C4-2B (cell line): ENCODE data around the gene TMCC2.

Experiments
- H3K27ac ChIP-seq: fragments of 450-650 bp; 2 replicates; pipeline ENCODE4 v1.5.1; 2017
- ZFX ChIP-seq: fragments of 450-650 bp; IDR thresholded peaks from 2 replicates; pipeline ENCODE4 v1.6.1; 2017
- TF ChIP-seq, protein P1 (sequence below): fragments of 450-650 bp; conservative IDR thresholded peaks from 2 replicates; pipeline ENCODE4 v1.5.1; 2017; ENCODE audit warnings: mild to moderate bottlenecking

Gene TMCC2

GRCh38 chr1:205241366-205242030 is 13.8 kb downstream of the TMCC2 start:
- H3K27ac ChIP-seq = no peak overlapping the region
- TF ChIP-seq, protein P1, sequence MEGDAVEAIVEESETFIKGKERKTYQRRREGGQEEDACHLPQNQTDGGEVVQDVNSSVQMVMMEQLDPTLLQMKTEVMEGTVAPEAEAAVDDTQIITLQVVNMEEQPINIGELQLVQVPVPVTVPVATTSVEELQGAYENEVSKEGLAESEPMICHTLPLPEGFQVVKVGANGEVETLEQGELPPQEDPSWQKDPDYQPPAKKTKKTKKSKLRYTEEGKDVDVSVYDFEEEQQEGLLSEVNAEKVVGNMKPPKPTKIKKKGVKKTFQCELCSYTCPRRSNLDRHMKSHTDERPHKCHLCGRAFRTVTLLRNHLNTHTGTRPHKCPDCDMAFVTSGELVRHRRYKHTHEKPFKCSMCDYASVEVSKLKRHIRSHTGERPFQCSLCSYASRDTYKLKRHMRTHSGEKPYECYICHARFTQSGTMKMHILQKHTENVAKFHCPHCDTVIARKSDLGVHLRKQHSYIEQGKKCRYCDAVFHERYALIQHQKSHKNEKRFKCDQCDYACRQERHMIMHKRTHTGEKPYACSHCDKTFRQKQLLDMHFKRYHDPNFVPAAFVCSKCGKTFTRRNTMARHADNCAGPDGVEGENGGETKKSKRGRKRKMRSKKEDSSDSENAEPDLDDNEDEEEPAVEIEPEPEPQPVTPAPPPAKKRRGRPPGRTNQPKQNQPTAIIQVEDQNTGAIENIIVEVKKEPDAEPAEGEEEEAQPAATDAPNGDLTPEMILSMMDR = no peak
- no peak for TF ChIP-seq ZFX

DNA sequence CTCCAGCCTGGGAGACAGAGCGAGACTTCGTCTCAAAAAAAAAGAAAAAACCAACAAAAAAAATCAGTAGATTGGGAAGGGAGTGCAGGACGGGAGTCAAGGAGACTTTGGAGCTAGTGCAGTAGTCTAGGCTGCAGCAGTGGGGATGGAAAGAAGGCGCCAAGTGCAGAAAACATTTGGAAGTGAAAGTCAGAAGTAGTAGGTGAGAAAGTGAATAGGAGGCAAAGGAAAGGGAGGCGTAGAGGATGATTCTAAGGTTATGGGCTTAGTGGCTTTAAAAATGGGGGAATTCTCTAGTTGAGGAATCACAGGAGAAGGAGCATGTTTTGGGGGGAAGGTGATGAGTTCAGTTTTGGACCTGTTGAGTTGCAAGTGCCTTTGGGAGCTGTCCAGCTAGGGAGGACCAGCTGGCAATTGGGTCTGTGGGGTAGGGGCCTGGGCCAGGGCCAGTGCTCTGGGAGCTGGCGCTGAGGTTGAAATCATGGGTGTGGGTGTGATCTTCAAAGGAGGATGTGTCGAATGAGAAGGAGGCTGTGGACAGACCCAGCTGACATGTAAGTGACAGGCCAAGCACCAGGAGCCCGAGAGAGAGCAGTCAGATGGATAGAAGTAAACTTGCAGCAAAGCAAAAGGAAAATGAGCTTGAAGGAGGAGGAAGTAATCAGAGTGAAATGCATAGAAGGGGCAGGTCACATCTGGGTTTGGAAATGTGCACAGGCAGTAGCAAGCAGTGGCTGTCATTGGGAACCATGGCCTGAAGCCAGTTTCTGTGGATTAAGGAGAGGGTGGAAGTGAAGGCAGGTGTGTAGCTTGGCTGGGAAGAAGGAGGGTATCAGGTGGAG is 15.8 kb downstream of the TMCC2 start:
- TF ChIP-seq, protein P1 = no peak
- TF ChIP-seq ZFX = no peak
- no peak overlapping the region for H3K27ac ChIP-seq

- TF ChIP-seq, protein P1 = no peak
- TF ChIP-seq ZFX = no peak
- H3K27ac ChIP-seq = no peak overlapping the region
Measured at GRCh38 chr1:205244384-205244783, 16.6 kb downstream of the TMCC2 start.

GRCh38 chr1:205245096-205245495 is 17.4 kb downstream of the TMCC2 start:
- TF ChIP-seq, protein P1 = no peak
- TF ChIP-seq ZFX = no peak
- no peak overlapping the region for H3K27ac ChIP-seq

GRCh38 chr1:205246351-205247119 is 18.8 kb downstream of the TMCC2 start:
- no peak overlapping the region for H3K27ac ChIP-seq
- TF ChIP-seq ZFX = no peak
- TF ChIP-seq, protein P1 = no peak

GRCh38 chr1:205247130-205247921 is 19.6 kb downstream of the TMCC2 start:
- no peak for TF ChIP-seq ZFX
- TF ChIP-seq, protein P1 = no peak
- H3K27ac ChIP-seq = no peak overlapping the region
